ENCODE measurements around the gene UQCR11. TPM values are rescaled to one million over a fixed set of nuclear protein-coding genes. Genes with fewer than 3 reads are reported as not detected.
A peak's percentile ranks its signal among the peaks of the same experiment; 100 is the strongest.

Gene UQCR11
- total and polyA plus RNA-seq, 2 of the 4 experiments (the other 2 are of a cell fraction): 29.2 to 177 TPM

DNA sequence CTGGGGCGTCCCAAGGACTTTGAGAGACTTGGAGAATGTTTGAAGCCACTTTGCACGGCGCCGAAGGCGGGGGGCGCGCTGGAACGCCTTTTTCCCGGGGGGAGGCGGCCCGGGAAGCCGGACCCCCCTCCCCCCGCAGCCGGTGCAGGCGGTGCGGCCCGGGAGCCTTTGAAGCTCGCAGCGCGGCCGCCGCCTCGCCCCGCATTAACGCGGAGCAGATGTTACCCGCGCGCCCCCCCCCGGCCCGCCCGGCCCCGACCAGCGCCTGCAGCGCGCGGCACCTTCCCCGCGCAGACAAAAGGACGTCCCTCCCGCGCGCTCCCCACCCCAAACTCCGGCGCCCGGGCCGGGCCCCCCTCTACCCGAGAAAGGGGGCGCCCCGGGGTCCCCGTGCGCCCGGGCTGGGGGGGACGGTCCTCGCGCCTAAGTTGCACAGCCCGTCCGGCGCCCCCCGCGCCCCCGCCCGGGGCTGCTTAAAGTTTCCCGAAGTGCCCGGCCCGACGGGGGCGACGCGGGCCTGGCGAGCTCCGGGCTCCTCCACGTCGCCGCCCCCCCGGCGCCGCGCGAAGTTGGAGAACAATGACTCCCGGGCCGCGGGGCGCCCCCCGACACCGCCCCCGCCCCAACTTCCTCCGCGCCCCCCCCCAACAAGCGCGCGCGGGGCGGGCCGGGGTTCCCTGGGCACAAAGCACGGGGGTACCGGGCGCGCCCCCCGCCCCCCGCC, 46.5 kb upstream of the UQCR11 start:
- CTCF ChIA-PET: no interaction called here
- Histone ChIP-seq H4K20me1 (ENCODE audit: insufficient read depth, low read length) (peaks cover 37% of the 10 kb centered on the region), H2AK9ac (replicated peaks; ENCODE audit: low read depth, low read length, poor library complexity) (peak overlapping the region; percentile 100), H2AK5ac (ENCODE audit: low read depth, low read length) (no peak overlapping the region), H2AFZ (replicated peaks; ENCODE audit: low read length, poor library complexity) (peak overlapping the region; percentile 79), H2BK15ac (ENCODE audit: low read depth, low read length) (no peak overlapping the region), H3K9ac (ENCODE audit: low read depth, low read length) (peak overlapping the region; percentile 72), H3K23ac (ENCODE audit: low read depth, low read length) (peak overlapping the region; percentile 94; the same call in 1 of the 2 replicates), H3K79me1 (ENCODE audit: low read depth in 1 of 2, low read length in 2 of 2) (peaks cover 20 to 44% of the 10 kb centered on the region in 2 experiments), H3K4me3 (ENCODE audit: insufficient read depth, low read depth, low read length) (peak overlapping the region; percentile 61), H3K14ac (replicated peaks; ENCODE audit: low read depth, low read length) (peak overlapping the region; percentile 94), H3K18ac (ENCODE audit: low read depth, low read length) (no peak overlapping the region), H3K36me3 (ENCODE audit: control insufficient read depth, insufficient read depth, low read length) (peaks cover 21% of the 10 kb centered on the region; the same call in 1 of the 2 replicates), H2BK120ac (ENCODE audit: low read depth, low read length) (no peak overlapping the region), H4K91ac (ENCODE audit: insufficient read depth, low read depth, low read length) (no peak overlapping the region), H3K9me3 (ENCODE audit: control insufficient read depth, insufficient read depth, low read length) (no peaks in the 10 kb centered on the region), H2BK5ac (ENCODE audit: low read depth, low read length, poor library complexity, severe bottlenecking) (peak overlapping the region; percentile 37), H3K27ac (ENCODE audit: insufficient read depth, low read length) (peak overlapping the region; percentile 65), H4K8ac (ENCODE audit: low read depth in 2 of 2, low read length in 2 of 2) (peak overlapping the region in 1 of 2 experiments; percentile 77; a peak in 1 of 4 replicates), H3K9me1 (ENCODE audit: insufficient read depth, low read length) (no peaks in the 10 kb centered on the region), H3K4me1 (ENCODE audit: control insufficient read depth, insufficient read depth, low read length) (peaks cover 3% of the 10 kb centered on the region; the same call in 1 of the 2 replicates), H4K5ac (ENCODE audit: low read depth, low read length) (no peak overlapping the region), H3K4me2 (ENCODE audit: low read depth, low read length) (peak overlapping the region; percentile 91), H3K27me3 (ENCODE audit: control insufficient read depth, insufficient read depth, low read length) (no peaks in the 10 kb centered on the region), H3K56ac (ENCODE audit: extremely low read depth, insufficient read depth, low read length) (no peak overlapping the region), H2BK20ac (ENCODE audit: low read depth, low read length) (no peak overlapping the region), H3K4ac (ENCODE audit: low read depth, low read length) (peak overlapping the region; percentile 73)
- dilution Hi-C loops (cut with HindIII; ENCODE audit: low sequenced_read_pairs, unreplicated experiment) (no loop called here), intact Hi-C loops (cut with micrococcal nuclease) (loop anchor here (1.0 to 2.0 kb wide), 2 partner anchors 45 to 85 kb away; no protein-coding TSS in a partner anchor), in situ Hi-C loops (cut with MboI; ENCODE audit: low sequenced_read_pairs) (no loop called here)
- BruUV-seq (replicated peaks): no TSS peak
- DNase-seq (peak; percentile 23), ATAC-seq (ENCODE audit: low read depth) (peak; percentile 1; the same call in 1 of the 2 replicates)
- 0% methylated on average over 19 of the region's 101 CpGs; no CpG with 5 or more reads in 1 of the 2 experiments for WGBS, 2 experiments (ENCODE audit: extremely low coverage in 2 of 2, insufficient read length in 1 of 2)
- POLR2A ChIA-PET (ENCODE audit: unreplicated experiment): no interaction called here
- TF ChIP-seq RFX5 (IDR thresholded peaks at IDR 0.05; ENCODE audit: low read depth, low read length): no peak

All from IMR-90 (cell line).